ENCODE results near the gene AFF1. TPM values are rescaled to one million over a fixed set of nuclear protein-coding genes. Genes with fewer than 3 reads are reported as not detected.
"Not testable (repeated sequence)": the region's sequence is repeated elsewhere in the genome, so short reads cannot be mapped to it uniquely, and the experiment has no call there.

The AFF1 gene
- total RNA-seq, 1 donor from 2014 or later = 99.9 TPM

DNA sequence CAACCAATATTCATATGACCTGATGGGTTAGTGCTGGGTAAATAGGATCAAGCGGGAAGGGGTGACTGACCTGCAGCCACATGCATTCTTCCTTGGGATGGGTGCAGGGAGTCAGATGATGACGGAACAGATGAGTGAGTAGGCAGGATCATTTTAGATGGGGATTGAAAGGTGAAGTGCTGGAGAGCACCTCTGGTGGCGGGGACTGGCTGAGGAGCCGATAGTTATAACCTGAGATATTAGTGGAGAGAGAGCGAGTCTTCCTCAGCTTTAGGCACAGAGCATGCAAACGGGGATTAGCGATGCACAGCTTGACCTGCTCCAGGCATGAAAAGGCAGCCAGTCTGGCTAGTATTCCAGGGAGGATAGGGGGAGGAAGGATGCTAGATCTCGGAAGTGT, 99.1 kb downstream of the AFF1 start:
- Histone ChIP-seq H3K27ac (peak overlapping the region; percentile 76), H3K27me3 (no peaks in the 10 kb centered on the region), H3K36me3 (no peaks in the 10 kb centered on the region), H3K9me3 (no peaks in the 10 kb centered on the region), H3K4me1 (peaks cover 100% of the 10 kb centered on the region), H3K4me3 (no peak overlapping the region)
- DNase-seq (ENCODE audit: extremely low spot score in 2 of 2) = no peak
- intact Hi-C loops (cut with DNase I) = no loop called here
- TF ChIP-seq POLR2A (IDR thresholded peaks at IDR 0.05) (no peak), POLR2AphosphoS5 (IDR thresholded peaks at IDR 0.05; ENCODE audit: insufficient read depth in 1 of 2, low read depth in 1 of 2) (no peak)
- TF ChIP-seq, protein P1, sequence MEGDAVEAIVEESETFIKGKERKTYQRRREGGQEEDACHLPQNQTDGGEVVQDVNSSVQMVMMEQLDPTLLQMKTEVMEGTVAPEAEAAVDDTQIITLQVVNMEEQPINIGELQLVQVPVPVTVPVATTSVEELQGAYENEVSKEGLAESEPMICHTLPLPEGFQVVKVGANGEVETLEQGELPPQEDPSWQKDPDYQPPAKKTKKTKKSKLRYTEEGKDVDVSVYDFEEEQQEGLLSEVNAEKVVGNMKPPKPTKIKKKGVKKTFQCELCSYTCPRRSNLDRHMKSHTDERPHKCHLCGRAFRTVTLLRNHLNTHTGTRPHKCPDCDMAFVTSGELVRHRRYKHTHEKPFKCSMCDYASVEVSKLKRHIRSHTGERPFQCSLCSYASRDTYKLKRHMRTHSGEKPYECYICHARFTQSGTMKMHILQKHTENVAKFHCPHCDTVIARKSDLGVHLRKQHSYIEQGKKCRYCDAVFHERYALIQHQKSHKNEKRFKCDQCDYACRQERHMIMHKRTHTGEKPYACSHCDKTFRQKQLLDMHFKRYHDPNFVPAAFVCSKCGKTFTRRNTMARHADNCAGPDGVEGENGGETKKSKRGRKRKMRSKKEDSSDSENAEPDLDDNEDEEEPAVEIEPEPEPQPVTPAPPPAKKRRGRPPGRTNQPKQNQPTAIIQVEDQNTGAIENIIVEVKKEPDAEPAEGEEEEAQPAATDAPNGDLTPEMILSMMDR (IDR thresholded peaks at IDR 0.05) = no peak

DNA sequence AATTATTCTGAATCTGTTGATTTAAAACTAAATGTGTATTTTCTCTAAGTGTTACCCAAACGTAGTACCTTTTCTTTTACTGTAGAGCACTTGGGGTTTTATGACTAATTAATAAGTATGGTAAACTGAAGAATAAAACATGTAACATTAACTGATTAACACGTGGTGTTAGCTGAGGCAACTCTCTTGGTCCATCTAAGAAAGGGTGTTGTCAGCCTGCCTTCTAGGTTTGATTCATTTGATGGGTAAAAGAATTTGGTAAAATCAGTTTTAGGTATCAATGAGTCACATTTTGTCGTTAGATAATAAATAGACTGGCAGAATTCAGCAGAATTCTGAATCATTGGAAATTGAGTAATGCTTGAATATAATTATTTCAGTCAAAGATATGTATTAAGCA, 99.7 kb downstream of the AFF1 start:
- intact Hi-C loops (cut with DNase I) = no loop called here
- Histone ChIP-seq H3K4me1 (peaks cover 99% of the 10 kb centered on the region), H3K27ac (peak overlapping the region; percentile 76), H3K36me3 (no peaks in the 10 kb centered on the region), H3K27me3 (no peaks in the 10 kb centered on the region), H3K4me3 (no peak overlapping the region), H3K9me3 (no peaks in the 10 kb centered on the region)
- no peak for DNase-seq (ENCODE audit: extremely low spot score in 2 of 2)
- TF ChIP-seq POLR2AphosphoS5 (IDR thresholded peaks at IDR 0.05; ENCODE audit: insufficient read depth in 1 of 2, low read depth in 1 of 2) (no peak), POLR2A (IDR thresholded peaks at IDR 0.05) (no peak)
- TF ChIP-seq, protein P1 (IDR thresholded peaks at IDR 0.05) = no peak

GRCh38 chr4:87035881-87036509, 101.2 kb downstream of the AFF1 start:
- peaks cover 93% of the 10 kb centered on the region for H3K4me1 ChIP-seq
- no peaks in the 10 kb centered on the region for H3K9me3 ChIP-seq
- H3K4me3 ChIP-seq = no peak overlapping the region
- peak overlapping the region; percentile 76 for H3K27ac ChIP-seq
- no peaks in the 10 kb centered on the region for H3K27me3 ChIP-seq
- no peak for DNase-seq (ENCODE audit: extremely low spot score in 2 of 2)
- intact Hi-C loops (cut with DNase I) = no loop called here
- no peaks in the 10 kb centered on the region for H3K36me3 ChIP-seq
- no peak for TF ChIP-seq POLR2A (IDR thresholded peaks at IDR 0.05)
- no peak for TF ChIP-seq POLR2AphosphoS5 (IDR thresholded peaks at IDR 0.05; ENCODE audit: insufficient read depth in 1 of 2, low read depth in 1 of 2)
- TF ChIP-seq, protein P1 (IDR thresholded peaks at IDR 0.05) = no peak

DNA sequence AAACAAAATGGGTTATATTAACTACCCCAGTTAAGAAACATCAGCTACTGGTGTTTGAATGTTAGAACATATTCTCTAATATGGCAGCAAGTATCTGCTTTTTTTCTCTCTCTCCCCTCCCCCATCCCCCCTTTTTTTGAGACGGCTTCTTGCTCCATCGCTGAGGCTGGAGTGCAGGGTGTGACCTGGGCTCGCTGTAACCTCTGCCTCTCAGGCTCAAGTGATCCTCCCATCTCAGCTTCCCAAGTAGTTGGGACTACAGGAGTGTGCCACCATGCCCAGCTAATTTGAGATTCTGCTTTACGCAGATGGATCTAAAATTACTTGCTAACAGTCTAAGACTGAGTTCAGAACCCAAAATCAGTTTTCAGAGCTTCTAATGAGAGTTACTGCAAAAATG, 101.9 kb downstream of the AFF1 start:
- Histone ChIP-seq H3K27ac (peak overlapping the region; percentile 76), H3K36me3 (no peaks in the 10 kb centered on the region), H3K4me3 (no peak overlapping the region), H3K9me3 (no peaks in the 10 kb centered on the region), H3K4me1 (peaks cover 93% of the 10 kb centered on the region), H3K27me3 (no peaks in the 10 kb centered on the region)
- intact Hi-C loops (cut with DNase I) = no loop called here
- no peak for DNase-seq (ENCODE audit: extremely low spot score in 2 of 2)
- TF ChIP-seq POLR2AphosphoS5 (IDR thresholded peaks at IDR 0.05; ENCODE audit: insufficient read depth in 1 of 2, low read depth in 1 of 2) (no peak), POLR2A (IDR thresholded peaks at IDR 0.05) (no peak)
- TF ChIP-seq, protein P1 (IDR thresholded peaks at IDR 0.05) = no peak

GRCh38 chr4:87037171-87037570, 102.4 kb downstream of the AFF1 start:
- Histone ChIP-seq H3K4me1 (peaks cover 93% of the 10 kb centered on the region), H3K27ac (peak overlapping the region; percentile 76)
- H3K36me3 ChIP-seq; H3K27me3 ChIP-seq; H3K4me3 ChIP-seq; intact Hi-C loops (cut with DNase I); DNase-seq (ENCODE audit: extremely low spot score in 2 of 2); H3K9me3 ChIP-seq: not testable (repeated sequence)
